Retinal pigment epithelial cell (primary cell): ENCODE measurements around the gene BCL2L13.
"Not testable (repeated sequence)": the region's sequence is repeated elsewhere in the genome, so short reads cannot be mapped to it uniquely, and the experiment has no call there.

Experiments
- DNase-seq: peaks from one replicate; pipeline ENCODE4 v3.0.0-alpha.2; 2010; ENCODE audit warnings: low read depth
- H3K4me3 ChIP-seq: 2 replicates; pipeline ENCODE4 v1.5.1; 2011; ENCODE audit warnings: mild to moderate bottlenecking, low read length, control low read depth, moderate library complexity
- CTCF ChIP-seq: conservative IDR thresholded peaks from 2 replicates; pipeline ENCODE4 v1.5.1; 2011; ENCODE audit warnings: low read depth, low read length, control low read depth, inconsistent platforms

BCL2L13 gene

DNA sequence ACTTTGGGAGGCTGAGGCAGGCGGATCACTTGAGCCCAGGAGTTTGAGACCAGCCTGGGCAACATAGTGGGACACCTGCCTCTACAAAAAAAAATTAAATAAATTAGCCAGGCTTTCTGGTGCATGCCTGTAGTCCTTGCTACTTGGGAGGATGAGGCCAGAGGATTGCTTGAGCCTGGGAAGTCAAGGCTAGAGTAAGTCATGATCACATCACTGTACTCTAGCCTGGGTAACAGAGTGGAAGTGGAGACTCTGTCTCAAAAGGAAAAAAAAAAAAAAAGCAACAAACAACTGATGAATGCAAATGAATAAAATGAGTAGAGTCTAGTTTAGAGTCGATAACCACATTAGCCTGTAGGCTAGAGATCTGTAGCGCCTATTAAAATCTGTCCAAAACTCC, 3.9 kb upstream of the BCL2L13 start:
- DNase-seq = no peak
- TF ChIP-seq CTCF = no peak
- no peak overlapping the region for H3K4me3 ChIP-seq

DNA sequence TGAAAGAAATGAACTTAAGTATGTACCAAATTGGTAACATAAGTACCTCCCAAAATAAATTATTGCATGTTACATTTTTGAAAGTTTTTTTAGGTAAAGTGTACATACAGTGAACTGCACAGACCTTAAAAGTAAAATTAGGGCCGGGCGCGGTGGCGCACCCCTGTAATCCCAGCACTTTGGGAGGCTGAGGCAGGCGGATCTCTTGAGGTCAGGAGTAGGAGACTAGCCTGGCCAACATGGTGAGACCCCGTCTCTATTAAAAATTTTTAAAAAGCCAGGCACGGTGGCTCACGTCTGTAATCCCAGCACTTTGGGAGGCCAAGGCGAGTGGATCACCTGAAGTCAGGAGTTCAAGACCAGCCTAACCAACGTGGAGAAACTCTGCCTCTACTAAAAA, 1.7 kb upstream of the BCL2L13 start:
- H3K4me3 ChIP-seq, DNase-seq: not testable (repeated sequence)

- no peak for TF ChIP-seq CTCF
- no peak for DNase-seq
- peak overlapping the region; percentile 76 for H3K4me3 ChIP-seq
Measured at GRCh38 chr22:17637490-17638181, 921 bp upstream of the BCL2L13 start.

DNA sequence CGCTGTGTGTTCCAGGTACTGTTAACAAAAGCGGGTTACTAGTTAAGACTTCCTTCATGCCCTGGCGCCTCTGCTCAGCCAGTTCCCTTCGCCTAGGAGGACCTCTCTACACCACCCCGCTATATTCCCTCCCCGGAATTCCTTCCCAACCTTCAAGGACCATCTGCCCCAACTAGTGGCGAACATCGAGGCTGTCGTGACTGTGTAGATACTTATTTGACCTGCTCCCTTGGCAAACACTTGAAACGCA, 450 bp upstream of the BCL2L13 start:
- DNase-seq = peak; percentile 26
- H3K4me3 ChIP-seq = peak overlapping the region; percentile 76
- TF ChIP-seq CTCF = peak; percentile 25

- peak; percentile 10 for DNase-seq
- H3K4me3 ChIP-seq = peak overlapping the region; percentile 76
- no peak for TF ChIP-seq CTCF
Measured at GRCh38 chr22:17639247-17639741, 737 bp downstream of the BCL2L13 start.

DNA sequence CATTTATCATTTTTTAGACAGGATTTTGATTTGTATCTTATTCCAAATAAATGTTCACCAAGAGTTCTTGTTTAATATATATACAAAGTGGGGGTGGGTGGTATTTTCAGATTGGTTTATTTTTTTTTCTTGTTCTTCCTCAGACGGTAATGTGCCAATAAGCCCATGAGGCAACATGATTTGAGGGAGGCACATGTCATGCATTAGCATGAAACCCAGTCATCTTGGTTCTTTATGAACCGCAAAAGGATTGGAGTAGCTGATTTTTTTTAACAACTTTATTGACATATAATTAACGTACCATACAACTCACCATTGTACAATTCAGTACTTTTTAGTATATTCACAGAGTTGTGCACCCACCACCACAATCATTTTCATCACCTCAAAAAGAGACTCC, 2.7 kb downstream of the BCL2L13 start:
- H3K4me3 ChIP-seq = no peak overlapping the region
- TF ChIP-seq CTCF = no peak
- no peak for DNase-seq

- H3K4me3 ChIP-seq, DNase-seq: not testable (repeated sequence)
Measured at GRCh38 chr22:17642357-17642756, 3.8 kb downstream of the BCL2L13 start.

GRCh38 chr22:17647452-17647851, 8.9 kb downstream of the BCL2L13 start:
- DNase-seq = no peak
- TF ChIP-seq CTCF = no peak
- no peak overlapping the region for H3K4me3 ChIP-seq
